HCT116 (cell line): ENCODE measurements around the gene OBSCN. TPM values are rescaled to one million over a fixed set of nuclear protein-coding genes. Genes with fewer than 3 reads are reported as not detected.

Experiments
- ATAC-seq: fragments of 200-7000 bp; cut with Tn5 transposase; 2 replicates; pipeline ENCODE4 v1.9.1; 2020; ENCODE audit warnings: mild to moderate bottlenecking, moderate library complexity
- BruUV-seq: library from RNA; stranded (reverse); fragments of 400-500 nt; replicated peaks from 2 replicates; lab custom pipeline; 2021; lab: Mats Ljungman, UMichigan
- CTCF ChIA-PET: fragments of 300-600 bp; sonication (Branson Sonifier 250); formaldehyde crosslinking; loops from one replicate; lab custom pipeline; 2021; ENCODE audit warnings: antibody characterized with exemption; lab: Charles Lee
- POLR2A ChIA-PET: fragments of 300-600, 350-600 bp; sonication (Branson Sonifier 250); formaldehyde crosslinking; loops from one replicate; lab custom pipeline; 2021; ENCODE audit warnings: antibody characterized with exemption; lab: Charles Lee
- RAD21 ChIA-PET, 2 experiments: fragments of 300-600 bp; sonication (Branson Sonifier 250); formaldehyde crosslinking; loops; one replicate each; lab custom pipeline; 2023; ENCODE audit warnings: low total read pairs in 2 of 2; ENCODE audit not compliant: uncharacterized antibody in 2 of 2, unreplicated experiment in 2 of 2, low non-redundant PET in 1 of 2; lab: Charles Lee
- DNase-seq: peaks from one replicate; pipeline ENCODE4 v3.0.0-alpha.2; 2010; ENCODE audit warnings: low read depth, low spot score
- H2AFZ ChIP-seq: fragments of 200-600 bp; shearing (Covaris generic), sonication (generic); 2 replicates; pipeline ENCODE4 v1.6.1; 2017; ENCODE audit warnings: low read depth, mixed run types, mixed read lengths, antibody characterized with exemption, low read length; ENCODE audit not compliant: poor library complexity, severe bottlenecking
- H3K27ac ChIP-seq: 2 replicates; pipeline ENCODE4 v1.5.1; 2012; ENCODE audit warnings: low read depth, low read length
- H3K27me3 ChIP-seq: fragments of 200-600 bp; sonication (generic); 2 replicates; pipeline ENCODE4 v1.6.1; 2016; ENCODE audit warnings: mixed run types, low read length, mixed read lengths; ENCODE audit not compliant: insufficient read depth
- H3K36me3 ChIP-seq, 2 experiments: fragments of 200-500 bp in 1 of 2; fragments of 200-600 bp in 1 of 2; sonication (Bioruptor generic) in 1 of 2; sonication (generic) in 1 of 2; 2 replicates each; pipeline versions ENCODE4 v1.5.1 to v1.6.1; 2014 to 2016; ENCODE audit warnings: low read length in 2 of 2, inconsistent platforms in 1 of 2, mixed read lengths in 1 of 2, mixed run types in 1 of 2; ENCODE audit not compliant: insufficient read depth in 2 of 2, control insufficient read depth in 1 of 2
- H3K4me1 ChIP-seq, 2 experiments: fragments of 200-600 bp in 1 of 2; sonication (generic) in 1 of 2; 2 replicates each; pipeline versions ENCODE4 v1.5.1 to v1.6.1; 2012 to 2017; ENCODE audit warnings: low read length in 2 of 2, inconsistent platforms in 1 of 2, mild to moderate bottlenecking in 1 of 2, mixed read lengths in 1 of 2, mixed run types in 1 of 2, moderate library complexity in 1 of 2; ENCODE audit not compliant: insufficient read depth in 2 of 2, control insufficient read depth in 1 of 2
- H3K4me2 ChIP-seq: fragments of 200-600 bp; sonication (generic); 2 replicates; pipeline ENCODE4 v1.6.1; 2017; ENCODE audit warnings: mixed run types, low read length, mixed read lengths
- H3K4me3 ChIP-seq, 2 experiments: fragments of 200-600 bp in 1 of 2; sonication (generic) in 1 of 2; replicated peaks in 1 of 2; 2 replicates each; pipeline ENCODE4 v1.5.1; 2011 to 2016; ENCODE audit warnings: low read length in 2 of 2, control low read depth in 1 of 2, low read depth in 1 of 2, mild to moderate bottlenecking in 1 of 2, mixed read lengths in 1 of 2, mixed run types in 1 of 2
- H3K79me2 ChIP-seq: fragments of 200-600 bp; sonication (generic); 2 replicates; pipeline ENCODE4 v1.6.1; 2017; ENCODE audit warnings: mild to moderate bottlenecking, mixed run types, low read length, moderate library complexity, mixed read lengths; ENCODE audit not compliant: insufficient read depth
- H3K9ac ChIP-seq: fragments of 200-600 bp; sonication (generic); 2 replicates; pipeline ENCODE4 v1.6.1; 2016; ENCODE audit warnings: low read length, mixed read lengths
- H3K9me2 ChIP-seq: fragments of 200-600 bp; sonication (generic), shearing (Covaris generic); 2 replicates; pipeline ENCODE4 v1.6.1; 2017; ENCODE audit warnings: mixed run types, mild to moderate bottlenecking, moderate library complexity; ENCODE audit not compliant: insufficient read depth
- H3K9me3 ChIP-seq, 2 experiments: fragments of 200-500 bp in 1 of 2; fragments of 200-600 bp in 1 of 2; sonication (Bioruptor generic) in 1 of 2; sonication (generic) in 1 of 2; 2 replicates each; pipeline ENCODE4 v1.6.1; 2014 to 2017; ENCODE audit warnings: low read length in 2 of 2, mixed read lengths in 2 of 2, inconsistent platforms in 1 of 2, low read depth in 1 of 2, mild to moderate bottlenecking in 1 of 2, mixed run types in 1 of 2, moderate library complexity in 1 of 2; ENCODE audit not compliant: control insufficient read depth in 1 of 2, insufficient read depth in 1 of 2
- H4K20me1 ChIP-seq: fragments of 200-600 bp; sonication (generic), shearing (Covaris generic); 2 replicates; pipeline ENCODE4 v1.6.1; 2017; ENCODE audit warnings: mixed run types, mild to moderate bottlenecking, moderate library complexity; ENCODE audit not compliant: insufficient read depth
- POLR2AphosphoS5 ChIP-seq: IDR thresholded peaks from 2 replicates; pipeline ENCODE4 v1.6.1; 2011; ENCODE audit warnings: mild to moderate bottlenecking, low read depth, low read length, moderate library complexity
- RAD21 ChIP-seq: IDR thresholded peaks from 2 replicates; pipeline ENCODE4 v1.6.1; 2012; ENCODE audit warnings: low read depth, mild to moderate bottlenecking
- intact Hi-C: fragments of 100-400 bp; cut with micrococcal nuclease; formaldehyde crosslinking; loops from 2 replicates; pipeline ENCODE4 v1.10.0; 2022
- total RNA-seq: library from RNA; stranded (reverse); gene quantifications from one replicate; pipeline ENCODE4 v1.2.1, GENCODE V29; 2021; ENCODE audit not compliant: unreplicated experiment
- TF ChIP-seq, protein P1 (sequence below): IDR thresholded peaks from 2 replicates; pipeline ENCODE4 v1.6.1; 2012; ENCODE audit warnings: low read depth

Gene OBSCN
- total RNA-seq, 1 experiment from 2014 or later = 16.6 TPM

DNA sequence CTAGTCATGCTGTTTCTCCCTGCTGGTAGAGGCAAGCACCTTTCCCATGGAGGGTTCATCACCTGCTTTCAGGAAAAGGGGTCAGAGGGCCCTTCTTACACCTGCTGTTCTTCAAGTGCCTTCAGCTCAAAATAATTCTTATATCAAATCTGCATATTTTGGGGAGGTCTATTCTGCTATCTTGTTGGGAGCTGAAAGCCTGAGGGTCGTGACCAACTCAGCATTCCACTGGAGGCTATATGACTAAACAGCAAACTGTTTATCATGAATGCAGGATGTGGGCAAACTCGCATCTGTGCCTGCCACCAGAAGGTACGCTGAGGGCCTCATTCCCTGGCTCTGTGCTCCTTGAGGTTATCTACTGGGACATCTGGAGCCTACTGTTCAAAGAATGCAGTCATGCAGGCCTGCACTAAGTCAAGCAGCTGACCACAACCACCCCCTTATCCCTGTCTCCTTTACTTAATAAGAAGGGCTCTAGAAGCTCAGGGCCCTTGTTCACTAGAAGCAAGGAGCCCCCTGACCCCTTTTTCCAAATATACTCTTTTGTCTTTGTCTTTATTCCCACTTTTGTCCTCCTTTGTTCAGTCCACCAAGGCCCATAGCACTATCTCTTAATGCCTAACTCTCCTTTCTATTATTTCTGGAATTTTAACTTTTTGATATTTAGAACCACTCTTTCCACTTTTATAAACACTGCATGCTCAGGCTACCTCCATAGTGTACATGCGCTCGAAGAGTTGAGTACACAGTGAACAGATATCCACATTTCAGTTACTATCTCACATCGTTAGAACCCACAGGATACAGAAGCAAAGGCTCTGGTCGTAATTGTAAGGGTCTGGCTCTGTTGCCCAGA is 213.4 kb downstream of the OBSCN start:
- intact Hi-C loops = no loop called here
- ChIA-PET POLR2A (no interaction called here), RAD21 (no interaction called here), CTCF (no interaction called here)
- Histone ChIP-seq H4K20me1 (no peaks in the 10 kb centered on the region), H3K4me3 (no peak overlapping the region), H3K9me2 (no peaks in the 10 kb centered on the region), H3K9ac (no peak overlapping the region), H3K27ac (no peak overlapping the region), H3K27me3 (no peaks in the 10 kb centered on the region), H3K36me3 (no peaks in the 10 kb centered on the region), H2AFZ (no peak overlapping the region), H3K4me1 (peaks cover 9 to 21% of the 10 kb centered on the region in 2 experiments; a peak in 3 of 4 replicates), H3K79me2 (no peaks in the 10 kb centered on the region), H3K9me3 (no peaks in the 10 kb centered on the region), H3K4me2 (no peak overlapping the region)
- ATAC-seq = no peak
- TF ChIP-seq RAD21 (no peak), POLR2AphosphoS5 (no peak)
- TF ChIP-seq, protein P1, sequence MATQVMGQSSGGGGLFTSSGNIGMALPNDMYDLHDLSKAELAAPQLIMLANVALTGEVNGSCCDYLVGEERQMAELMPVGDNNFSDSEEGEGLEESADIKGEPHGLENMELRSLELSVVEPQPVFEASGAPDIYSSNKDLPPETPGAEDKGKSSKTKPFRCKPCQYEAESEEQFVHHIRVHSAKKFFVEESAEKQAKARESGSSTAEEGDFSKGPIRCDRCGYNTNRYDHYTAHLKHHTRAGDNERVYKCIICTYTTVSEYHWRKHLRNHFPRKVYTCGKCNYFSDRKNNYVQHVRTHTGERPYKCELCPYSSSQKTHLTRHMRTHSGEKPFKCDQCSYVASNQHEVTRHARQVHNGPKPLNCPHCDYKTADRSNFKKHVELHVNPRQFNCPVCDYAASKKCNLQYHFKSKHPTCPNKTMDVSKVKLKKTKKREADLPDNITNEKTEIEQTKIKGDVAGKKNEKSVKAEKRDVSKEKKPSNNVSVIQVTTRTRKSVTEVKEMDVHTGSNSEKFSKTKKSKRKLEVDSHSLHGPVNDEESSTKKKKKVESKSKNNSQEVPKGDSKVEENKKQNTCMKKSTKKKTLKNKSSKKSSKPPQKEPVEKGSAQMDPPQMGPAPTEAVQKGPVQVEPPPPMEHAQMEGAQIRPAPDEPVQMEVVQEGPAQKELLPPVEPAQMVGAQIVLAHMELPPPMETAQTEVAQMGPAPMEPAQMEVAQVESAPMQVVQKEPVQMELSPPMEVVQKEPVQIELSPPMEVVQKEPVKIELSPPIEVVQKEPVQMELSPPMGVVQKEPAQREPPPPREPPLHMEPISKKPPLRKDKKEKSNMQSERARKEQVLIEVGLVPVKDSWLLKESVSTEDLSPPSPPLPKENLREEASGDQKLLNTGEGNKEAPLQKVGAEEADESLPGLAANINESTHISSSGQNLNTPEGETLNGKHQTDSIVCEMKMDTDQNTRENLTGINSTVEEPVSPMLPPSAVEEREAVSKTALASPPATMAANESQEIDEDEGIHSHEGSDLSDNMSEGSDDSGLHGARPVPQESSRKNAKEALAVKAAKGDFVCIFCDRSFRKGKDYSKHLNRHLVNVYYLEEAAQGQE = no peak
- BruUV-seq = no TSS peak
- DNase-seq = no peak
